HepG2 (cell line): ENCODE results near the gene LGALS1. TPM values are rescaled to one million over a fixed set of nuclear protein-coding genes. Genes with fewer than 3 reads are reported as not detected.

Experiments
- ATAC-seq: fragments of 200-7000 bp; cut with Tn5 transposase; 3 replicates; pipeline ENCODE4 v1.9.1; 2020; ENCODE audit warnings: mild to moderate bottlenecking, moderate library complexity
- BruUV-seq: library from RNA; stranded (reverse); fragments of 400-500 nt; replicated peaks from 2 replicates; lab custom pipeline; 2021; lab: Mats Ljungman, UMichigan
- CTCF ChIA-PET: fragments of 300-600 bp; formaldehyde crosslinking; extraction: SDS; loops from one replicate; lab custom pipeline; 2021; ENCODE audit warnings: low total read pairs, inconsistent platforms, low intra/inter-chr PET ratio; lab: Yijun Ruan, JAX
- POLR2A ChIA-PET: fragments of 350-600 bp; sonication (Branson Sonifier 250); formaldehyde crosslinking; loops from one replicate; lab custom pipeline; 2020; ENCODE audit warnings: antibody characterized with exemption, inconsistent platforms; lab: Yijun Ruan, JAX
- DNase-seq: peaks from one replicate; pipeline ENCODE4 v3.0.0-alpha.2; 2015; ENCODE audit warnings: low spot score
- FAIRE-seq: peaks from 3 replicates; lab custom pipeline; 2011; peaks lifted over from hg19 to GRCh38; lab: Jason Lieb, UNC
- H2AFZ ChIP-seq: one replicate; pipeline ENCODE4 v1.6.1; 2011; ENCODE audit warnings: low read length, inconsistent platforms
- H3K27ac ChIP-seq: fragments of 300-600 bp; 3 replicates; pipeline ENCODE4 v1.8.0; 2011; ENCODE audit warnings: mixed run types, mild to moderate bottlenecking, mixed read lengths, low read length, inconsistent platforms; ENCODE audit not compliant: insufficient read depth; ENCODE audit errors: extremely low read length
- H3K27me3 ChIP-seq, 2 experiments: fragments of 200-600 bp in 1 of 2; 2 replicates in 1 of 2; 3 replicates in 1 of 2; pipeline versions ENCODE4 v1.6.0 to v1.8.0; 2011; ENCODE audit warnings: low read length in 2 of 2, mild to moderate bottlenecking in 2 of 2, moderate library complexity in 2 of 2, inconsistent platforms in 1 of 2; ENCODE audit not compliant: insufficient read depth in 2 of 2, control insufficient read depth in 1 of 2
- H3K36me3 ChIP-seq, 2 experiments: fragments of 200-600 bp in 1 of 2; replicated peaks in 1 of 2; 2 replicates in 1 of 2; 3 replicates in 1 of 2; pipeline versions ENCODE4 v1.5.1 to v1.8.0; 2011; ENCODE audit warnings: low read length in 2 of 2, inconsistent platforms in 1 of 2; ENCODE audit not compliant: insufficient read depth in 2 of 2, control insufficient read depth in 1 of 2
- H3K4me1 ChIP-seq: 2 replicates; pipeline ENCODE4 v1.5.1; 2012; ENCODE audit warnings: low read length, inconsistent platforms; ENCODE audit not compliant: insufficient read depth
- H3K4me2 ChIP-seq: 2 replicates; pipeline ENCODE4 v1.6.0; 2011; ENCODE audit warnings: low read depth, low read length, inconsistent platforms
- H3K4me3 ChIP-seq, 3 experiments: fragments of 200-600 bp in 1 of 3; sonication (generic), shearing (Covaris generic) in 1 of 3; replicated peaks in 1 of 3; 2 replicates each; pipeline ENCODE4 v1.5.1; 2011 to 2016; ENCODE audit warnings: low read length in 3 of 3, inconsistent platforms in 2 of 3, low read depth in 2 of 3, mild to moderate bottlenecking in 2 of 3, control low read depth in 1 of 3, mixed read lengths in 1 of 3; ENCODE audit not compliant: insufficient read depth in 1 of 3
- H3K79me2 ChIP-seq: one replicate; pipeline ENCODE4 v1.6.1; 2011; ENCODE audit warnings: low read length, inconsistent platforms; ENCODE audit not compliant: insufficient read depth
- H3K9ac ChIP-seq: 2 replicates; pipeline ENCODE4 v1.6.0; 2011; ENCODE audit warnings: mild to moderate bottlenecking, low read depth, low read length, inconsistent platforms; ENCODE audit not compliant: insufficient read depth
- H3K9me3 ChIP-seq: 2 replicates; pipeline ENCODE4 v1.5.1; 2012; ENCODE audit warnings: mild to moderate bottlenecking, low read length
- H4K20me1 ChIP-seq: 2 replicates; pipeline ENCODE4 v1.6.0; 2011; ENCODE audit warnings: inconsistent platforms, mild to moderate bottlenecking, low read length, moderate library complexity; ENCODE audit not compliant: insufficient read depth
- AKNA ChIP-seq: sonication (generic); formaldehyde crosslinking; IDR thresholded peaks from 2 replicates; pipeline ENCODE4 v1.4.0; 2020; ENCODE audit warnings: missing genetic modification reagents, borderline replicate concordance
- E2F1 ChIP-seq: sonication (generic); formaldehyde crosslinking; IDR thresholded peaks from 2 replicates; pipeline ENCODE4 v1.5.0; 2020; ENCODE audit warnings: missing genetic modification reagents
- EED ChIP-seq: sonication (generic); formaldehyde crosslinking; IDR thresholded peaks from 2 replicates; pipeline ENCODE4 v1.5.0; 2020; ENCODE audit warnings: mild to moderate bottlenecking, missing genetic modification reagents
- ELF1 ChIP-seq: sonication (generic); formaldehyde crosslinking; IDR thresholded peaks from 2 replicates; pipeline ENCODE4 v1.4.0; 2020; ENCODE audit warnings: missing genetic modification reagents
- ETV6 ChIP-seq: sonication (generic); formaldehyde crosslinking; conservative IDR thresholded peaks from 2 replicates; pipeline ENCODE4 v1.4.0; 2020; ENCODE audit warnings: missing genetic modification reagents
- GATA4 ChIP-seq: sonication (generic); IDR thresholded peaks from 2 replicates; pipeline ENCODE4 v1.6.1; 2016; ENCODE audit warnings: antibody characterized with exemption, low read depth, borderline replicate concordance
- ISX ChIP-seq: sonication (generic); formaldehyde crosslinking; conservative IDR thresholded peaks from 2 replicates; pipeline ENCODE4 v1.5.0; 2020; ENCODE audit warnings: missing genetic modification reagents
- PAWR ChIP-seq: sonication (generic); formaldehyde crosslinking; IDR thresholded peaks from 2 replicates; pipeline ENCODE4 v1.4.0; 2020; ENCODE audit warnings: missing genetic modification reagents, mild to moderate bottlenecking, borderline replicate concordance
- YEATS2 ChIP-seq: sonication (generic); formaldehyde crosslinking; IDR thresholded peaks from 2 replicates; pipeline ENCODE4 v1.4.0; 2020; ENCODE audit warnings: missing genetic modification reagents, borderline replicate concordance
- ZNF10 ChIP-seq: sonication (generic); formaldehyde crosslinking; IDR thresholded peaks from 2 replicates; pipeline ENCODE4 v1.4.0; 2020; ENCODE audit warnings: mild to moderate bottlenecking, low read depth, missing genetic modification reagents, borderline replicate concordance
- ZNF264 ChIP-seq: sonication (generic); formaldehyde crosslinking; IDR thresholded peaks from 2 replicates; pipeline ENCODE4 v1.4.0; 2020; ENCODE audit warnings: missing genetic modification reagents
- ZSCAN5A ChIP-seq: sonication (generic); formaldehyde crosslinking; IDR thresholded peaks from 2 replicates; pipeline ENCODE4 v1.8.0; 2022; ENCODE audit warnings: mild to moderate bottlenecking, missing genetic modification reagents, borderline replicate concordance
- WGBS: methylation state at CpG from one replicate; pipeline ENCODE4 v1.1.6; 2017; ENCODE audit warnings: low lambda C conversion rate; 5-methylcytosine and 5-hydroxymethylcytosine counted together
- in situ Hi-C: cut with HindIII; loops from 2 replicates; pipeline ENCODE4 v1.10.0; 2017; ENCODE audit warnings: low pct_unique_long_range_greater_than_20kb; ENCODE audit not compliant: extremely low pct_ligation_motif_present
- intact Hi-C: fragments of 100-400 bp; cut with micrococcal nuclease; formaldehyde crosslinking; loops from one replicate; pipeline ENCODE4 v1.10.0; 2022; ENCODE audit not compliant: unreplicated experiment
- polyA plus RNA-seq, 8 experiments: library from polyadenylated mRNA; depleted of rRNA in 3 of 8; stranded (reverse) in 7 of 8; unstranded in 1 of 8; fragments of >200 nt; fragmentation: Illumina TruSeq in 4 of 8; extraction: Trizol in 4 of 8; gene quantifications; 2 replicates each; pipeline versions ENCODE4 v1.2.1 to v1.2.3, GENCODE V29; 2011 to 2016; ENCODE audit warnings: low read depth in 4 of 8, missing spikeins in 1 of 8, mixed read lengths in 1 of 8; ENCODE audit not compliant: insufficient read depth in 1 of 8
- total RNA-seq, 5 experiments: library from RNA; depleted of rRNA; stranded (reverse); fragments of >200 nt; fragmentation: Illumina TruSeq; extraction: Trizol; gene quantifications; 2 replicates each; pipeline ENCODE4 v1.2.3, GENCODE V29; 2016; ENCODE audit warnings: low read depth in 1 of 5
- TF ChIP-seq, protein P1 (sequence below): IDR thresholded peaks from 2 replicates; pipeline ENCODE4 v1.6.1; 2018; ENCODE audit warnings: missing genetic modification reagents

The LGALS1 gene
- total and polyA plus RNA-seq, 2 of the 13 experiments (the other 11 are each of a cell fraction or from before 2014, with no cell fraction given) = 103 to 858 TPM

DNA sequence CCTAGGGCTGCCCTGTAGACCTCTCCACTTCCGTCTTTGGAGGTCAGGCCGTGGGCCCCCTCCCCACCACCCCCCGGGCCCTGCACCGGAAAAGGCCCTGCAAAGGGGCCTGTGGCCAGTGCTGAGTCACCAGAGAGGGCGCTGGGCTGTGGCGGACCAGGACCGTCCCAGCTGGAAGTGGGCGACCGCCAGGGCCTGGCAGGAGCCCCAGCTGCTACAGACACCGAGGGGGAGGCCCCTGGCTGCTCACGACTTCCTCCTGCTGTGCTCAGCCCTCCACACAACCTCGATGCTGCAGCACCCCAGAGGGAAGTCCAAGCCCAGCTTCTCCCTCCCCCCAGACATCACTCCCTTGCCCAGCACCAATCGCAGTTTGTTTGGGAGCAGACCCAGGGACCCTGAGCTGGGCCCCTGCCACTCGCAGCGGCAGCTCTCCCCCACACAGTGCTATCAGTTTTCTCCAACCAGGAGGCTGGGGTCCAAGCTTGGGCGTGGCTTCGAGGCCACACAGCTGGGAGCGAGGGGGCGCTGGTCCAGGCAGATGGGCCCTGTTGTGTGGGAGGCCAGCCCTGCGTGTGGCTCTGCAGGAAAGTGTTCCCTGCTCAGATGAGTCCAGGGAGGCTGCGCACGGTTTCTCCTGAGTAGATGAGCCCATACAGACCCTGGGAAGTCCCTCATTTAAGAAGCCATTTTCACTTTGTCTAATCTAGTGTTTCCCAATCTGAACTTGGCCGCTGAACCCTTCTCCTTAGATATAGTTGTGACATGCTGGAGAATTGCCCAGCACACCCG, 41.6 kb upstream of the LGALS1 start:
- BruUV-seq = no TSS peak
- H3K79me2 ChIP-seq = no peaks in the 10 kb centered on the region
- intact Hi-C loops = no loop called here
- H3K27me3 ChIP-seq = no peaks in the 10 kb centered on the region
- no peaks in the 10 kb centered on the region; a peak in 1 of 5 replicates for H3K36me3 ChIP-seq
- WGBS = 4% methylated on average over 9 of the region's 24 CpGs
- ChIA-PET POLR2A (interaction anchor here (0.6 to 15.8 kb wide), 17 partner anchors 8 to 262 kb away, joined by 3 to 242 read pairs (median 4); partner anchors contain the start of genes GCAT, GGA1, NOL12 and PDXP), CTCF (interaction anchor here (1.0 to 1.5 kb wide), 2 partner anchors 10 to 24 kb away, joined by 3 to 4 read pairs; no protein-coding TSS in a partner anchor)
- H3K4me2 ChIP-seq = peak overlapping the region; percentile 94
- H3K4me3 ChIP-seq = peak overlapping the region; percentile 31 to 69 (median 51); a peak in 5 of 6 replicates
- FAIRE-seq (peak; percentile 52), DNase-seq (peak; percentile 85), ATAC-seq (peak; percentile 67)
- peak overlapping the region; percentile 84 for H3K27ac ChIP-seq
- H4K20me1 ChIP-seq = no peaks in the 10 kb centered on the region
- H3K4me1 ChIP-seq = peaks cover 84% of the 10 kb centered on the region
- H2AFZ ChIP-seq = no peak overlapping the region
- in situ Hi-C loops = no loop called here
- peak overlapping the region; percentile 63 for H3K9ac ChIP-seq
- H3K9me3 ChIP-seq = no peaks in the 10 kb centered on the region
- TF ChIP-seq ZNF10 (CRISPR knock-in tag) (no peak), ELF1 (CRISPR knock-in tag) (peak; percentile 77), ETV6 (no peak), GATA4 (0 out of 2 replicates have a peak, but pooled peaks have one; percentile 37), YEATS2 (CRISPR knock-in tag) (no peak; the same call in 1 of the 2 replicates), ISX (CRISPR knock-in tag) (no peak), ZNF264 (CRISPR knock-in tag) (no peak), AKNA (CRISPR knock-in tag) (no peak), E2F1 (CRISPR knock-in tag) (no peak), EED (CRISPR knock-in tag) (no peak), ZSCAN5A (CRISPR knock-in tag) (no peak), PAWR (CRISPR knock-in tag) (no peak)
- TF ChIP-seq, protein P1, sequence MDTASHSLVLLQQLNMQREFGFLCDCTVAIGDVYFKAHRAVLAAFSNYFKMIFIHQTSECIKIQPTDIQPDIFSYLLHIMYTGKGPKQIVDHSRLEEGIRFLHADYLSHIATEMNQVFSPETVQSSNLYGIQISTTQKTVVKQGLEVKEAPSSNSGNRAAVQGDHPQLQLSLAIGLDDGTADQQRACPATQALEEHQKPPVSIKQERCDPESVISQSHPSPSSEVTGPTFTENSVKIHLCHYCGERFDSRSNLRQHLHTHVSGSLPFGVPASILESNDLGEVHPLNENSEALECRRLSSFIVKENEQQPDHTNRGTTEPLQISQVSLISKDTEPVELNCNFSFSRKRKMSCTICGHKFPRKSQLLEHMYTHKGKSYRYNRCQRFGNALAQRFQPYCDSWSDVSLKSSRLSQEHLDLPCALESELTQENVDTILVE (CRISPR knock-in tag) = no peak
